NCI-H2196 (cell line): ENCODE results near the gene GPC5.

Source experiments
- DNase-seq: peaks from one replicate; lab custom pipeline; 2025; ENCODE audit not compliant: unreplicated experiment; lab: John Stamatoyannopoulos, UW

Gene GPC5

DNA sequence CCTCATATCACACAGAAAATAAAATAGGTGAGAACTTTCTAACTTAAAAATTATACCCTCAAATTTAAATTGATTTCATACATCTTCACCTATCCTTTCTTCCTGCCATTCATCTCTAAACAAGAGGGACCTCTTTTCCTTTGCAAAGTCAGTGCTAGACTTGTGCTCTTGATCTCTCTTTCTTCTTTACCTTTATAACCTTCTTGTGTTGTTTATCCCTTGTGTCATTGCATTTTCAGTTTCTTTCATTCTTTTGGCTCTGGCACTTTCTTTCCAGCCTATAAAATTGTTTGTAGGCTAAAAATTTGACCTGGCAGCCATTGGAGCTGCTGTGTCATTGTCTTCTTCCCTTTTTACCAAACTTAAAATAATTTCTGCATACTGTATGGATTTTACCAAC, 190.1 kb downstream of the GPC5 start:
- no peak for DNase-seq

DNA sequence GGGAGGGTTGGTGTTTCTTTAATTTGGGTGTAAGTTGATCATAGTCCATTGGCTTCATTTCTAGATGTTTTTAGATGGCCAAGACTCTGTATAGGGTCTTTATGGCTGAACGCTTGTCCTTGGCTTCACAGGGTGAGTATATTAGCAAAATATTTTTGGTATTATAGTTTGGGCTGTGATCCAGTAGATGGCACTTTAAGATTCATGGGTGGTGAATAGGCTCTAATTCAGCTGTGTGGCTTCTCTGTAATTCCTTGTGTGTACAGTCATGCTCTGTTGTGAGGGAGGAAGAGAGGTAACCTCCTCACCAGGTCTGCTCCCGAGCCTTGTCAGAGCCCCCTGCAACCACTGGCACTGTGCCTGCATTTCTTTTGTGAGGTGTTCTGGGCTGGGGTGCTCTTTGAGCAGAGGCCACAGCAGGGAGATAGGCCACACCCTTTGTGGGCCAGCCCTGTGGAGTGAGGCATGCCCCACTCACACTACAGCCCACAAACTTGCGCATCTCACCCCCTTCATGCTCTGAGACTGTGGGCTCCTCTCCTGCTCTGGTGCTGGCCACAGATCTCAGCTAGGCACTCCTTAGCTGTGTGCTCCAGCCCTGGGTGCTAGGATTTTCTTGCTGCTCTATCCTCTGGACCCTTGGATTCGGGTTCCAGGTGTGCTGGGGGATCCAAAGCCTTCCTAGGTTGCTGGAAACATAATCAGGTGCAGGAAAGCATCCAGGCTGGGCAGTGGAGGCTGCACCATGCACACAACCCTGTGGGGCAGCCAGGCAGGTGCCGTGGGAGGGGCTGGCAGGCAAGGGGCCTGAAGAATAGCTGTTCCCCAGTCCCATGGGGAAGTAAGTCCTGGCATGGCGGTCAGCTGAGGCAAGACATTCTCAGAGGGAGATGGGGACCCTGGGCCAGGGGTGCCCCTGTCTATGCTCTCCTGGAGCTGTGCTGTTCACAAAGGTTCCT, 193.9 kb downstream of the GPC5 start:
- no peak for DNase-seq

DNA sequence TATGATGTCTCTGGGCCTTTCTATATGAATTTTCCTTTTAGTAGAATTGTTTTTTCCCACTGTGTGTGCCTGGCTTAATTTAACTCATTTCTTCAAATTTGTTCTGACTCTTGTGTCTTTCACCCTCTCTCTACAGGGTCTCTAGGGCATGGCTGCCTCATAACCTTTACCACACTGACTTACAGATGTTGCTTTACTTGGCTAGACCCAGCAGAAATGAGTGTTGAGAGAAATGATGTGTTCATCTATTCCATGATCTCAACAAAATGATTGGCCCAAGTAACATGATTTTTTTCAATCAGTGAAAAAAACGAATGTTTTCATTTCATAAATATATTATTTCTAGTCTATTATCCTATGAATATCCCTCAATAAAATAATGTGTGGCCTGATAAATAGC, 195.0 kb downstream of the GPC5 start:
- DNase-seq, result no peak

DNA sequence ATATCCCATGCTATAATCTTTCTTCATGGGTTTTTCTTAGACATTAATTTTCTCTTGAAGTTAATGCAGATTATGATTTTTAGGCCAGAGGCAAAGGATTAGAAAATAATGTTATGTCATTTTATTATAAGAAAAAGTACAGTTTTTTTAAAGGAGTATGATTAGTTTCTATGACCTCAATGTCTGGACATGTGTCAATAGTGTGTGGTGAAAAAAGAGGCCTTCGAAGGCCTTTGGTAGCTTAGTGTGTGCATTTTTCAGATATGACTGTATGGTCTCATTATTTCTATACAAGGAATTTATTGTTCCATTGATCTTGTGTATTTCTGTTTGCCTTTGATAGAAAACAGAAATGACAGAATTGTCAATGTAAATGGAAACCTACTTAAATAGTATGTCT, 195.6 kb downstream of the GPC5 start:
- no peak for DNase-seq

DNA sequence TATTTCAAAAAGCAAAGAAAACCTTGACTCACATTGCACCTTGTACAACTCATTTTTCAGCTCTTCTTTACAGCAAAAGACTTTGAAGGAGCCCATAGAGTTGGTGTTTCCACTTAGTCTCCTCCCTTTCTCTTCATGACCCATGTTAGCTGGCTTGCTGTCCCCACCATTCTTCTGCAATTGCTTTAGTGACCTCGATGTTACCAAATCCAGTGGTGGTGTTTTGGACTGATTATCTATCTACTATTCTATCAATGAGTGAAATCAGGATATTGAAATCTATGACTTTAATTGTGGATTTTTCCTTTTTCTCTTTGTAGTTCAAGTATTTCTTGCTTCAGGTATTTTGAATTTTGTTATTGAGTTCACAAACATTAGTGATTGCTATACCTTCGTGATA, 197.3 kb downstream of the GPC5 start:
- no peak for DNase-seq

DNA sequence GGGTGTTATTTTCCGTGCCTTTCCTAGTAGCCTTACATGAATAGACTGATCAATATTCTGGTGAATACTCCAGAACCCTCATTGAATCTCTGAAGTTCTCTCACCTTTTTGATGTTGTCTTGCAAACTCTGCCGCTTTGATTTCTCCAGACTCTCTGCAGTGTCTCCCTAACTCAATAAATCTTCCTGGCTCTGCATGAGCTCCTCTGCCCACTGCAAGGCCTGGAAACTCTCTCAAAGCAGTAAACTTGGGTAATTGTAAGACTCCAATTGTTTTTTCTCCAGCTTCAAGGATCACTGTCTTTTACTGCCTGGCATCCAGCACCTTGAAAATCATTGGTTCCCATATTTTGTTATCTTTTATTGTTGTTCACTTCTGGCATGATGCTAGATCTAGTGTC, 198.4 kb downstream of the GPC5 start:
- no peak for DNase-seq

DNA sequence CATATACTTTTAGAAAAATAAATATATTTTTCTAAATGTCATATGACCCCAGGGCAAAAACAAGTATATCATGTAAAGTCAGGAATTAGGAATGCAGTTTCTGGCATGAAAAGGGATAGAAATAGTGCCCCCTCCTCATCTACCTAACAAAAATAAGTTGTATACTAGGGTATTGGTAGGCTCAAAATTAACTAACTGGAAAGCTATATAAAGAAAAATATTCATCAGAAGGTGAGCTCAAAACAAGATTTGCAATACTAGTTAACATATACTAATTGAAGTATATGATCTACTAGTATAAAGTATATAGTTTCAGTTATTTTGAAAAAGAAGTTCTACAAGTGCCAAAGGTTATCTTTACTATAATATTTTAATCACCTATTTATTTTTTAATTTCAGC, 200.2 kb downstream of the GPC5 start:
- no peak for DNase-seq

DNA sequence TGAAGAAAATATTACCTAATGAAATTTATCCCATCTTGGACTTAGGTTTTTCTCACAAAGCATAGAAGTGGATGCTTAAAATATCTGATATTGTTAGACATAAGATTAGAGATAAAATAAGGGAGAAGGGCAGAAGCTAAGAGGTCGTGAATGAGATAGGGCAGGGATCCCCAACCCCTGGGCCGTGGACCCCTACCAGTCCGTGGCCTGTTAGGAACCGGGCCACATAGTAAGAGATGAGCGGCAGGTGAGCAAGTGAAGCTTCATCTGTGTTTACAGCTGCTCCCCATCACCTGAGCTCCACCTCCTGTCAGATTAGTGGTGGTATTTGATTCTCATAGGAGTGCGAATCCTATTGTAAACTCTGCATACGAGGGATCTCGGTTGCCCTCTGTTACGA, 202.9 kb downstream of the GPC5 start:
- DNase-seq, result no peak

DNA sequence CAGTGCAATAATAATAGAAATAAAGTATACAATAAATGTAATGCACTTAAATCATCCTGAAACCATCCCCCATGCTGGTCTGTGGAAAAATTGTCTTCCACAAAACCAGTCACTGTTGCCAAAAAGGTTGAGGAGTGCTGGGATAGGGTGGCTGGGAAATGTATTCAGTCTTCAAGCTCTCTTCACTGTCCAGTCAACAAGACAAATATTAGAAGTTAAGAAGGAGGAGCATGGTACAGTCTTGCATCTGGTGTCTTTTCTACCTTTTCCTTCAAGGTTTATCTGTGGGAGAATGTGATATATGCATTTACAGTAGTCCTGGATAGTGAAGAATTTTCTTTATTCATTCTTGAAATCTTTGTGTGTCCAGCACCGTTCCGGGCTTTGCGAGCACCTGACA, 203.4 kb downstream of the GPC5 start:
- DNase-seq, result no peak

DNA sequence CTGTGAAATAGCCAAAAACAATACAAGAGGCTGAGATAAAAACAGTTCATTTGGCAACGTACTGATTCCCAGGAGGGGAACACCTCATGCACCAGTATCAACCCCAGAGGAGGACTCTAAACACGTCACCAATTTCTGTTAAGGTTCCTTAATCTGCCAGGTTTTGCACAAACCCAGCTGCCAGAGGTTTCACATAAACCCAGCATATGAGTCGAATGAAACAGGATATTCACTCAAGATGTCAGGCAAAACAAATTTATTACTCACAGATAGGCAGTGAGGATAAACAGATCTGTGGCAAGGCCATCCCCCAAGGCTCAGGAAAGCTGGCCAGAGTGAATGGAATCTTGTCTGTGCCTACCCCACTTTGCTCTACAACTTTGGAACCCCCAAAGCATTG, 210.9 kb downstream of the GPC5 start:
- DNase-seq, result no peak

DNA sequence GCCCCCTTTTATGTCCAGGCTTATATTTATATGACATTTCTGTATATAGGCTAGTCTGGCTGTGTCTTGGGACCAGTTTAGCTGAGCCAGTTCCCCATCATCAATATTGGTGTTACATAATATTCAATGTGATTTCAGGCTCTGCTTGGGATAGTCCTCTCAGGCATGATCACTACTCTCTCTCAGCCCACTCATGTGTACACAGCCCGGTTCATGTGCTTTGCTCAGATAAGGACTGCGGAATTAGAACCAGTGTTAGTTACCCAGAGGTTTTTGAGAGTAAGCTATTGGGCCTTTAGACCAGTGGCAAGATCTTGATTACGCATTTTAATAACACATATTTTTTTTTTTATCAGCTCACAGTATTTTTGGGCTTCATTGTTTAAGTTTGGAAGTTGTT, 219.9 kb downstream of the GPC5 start:
- DNase-seq, result no peak

DNA sequence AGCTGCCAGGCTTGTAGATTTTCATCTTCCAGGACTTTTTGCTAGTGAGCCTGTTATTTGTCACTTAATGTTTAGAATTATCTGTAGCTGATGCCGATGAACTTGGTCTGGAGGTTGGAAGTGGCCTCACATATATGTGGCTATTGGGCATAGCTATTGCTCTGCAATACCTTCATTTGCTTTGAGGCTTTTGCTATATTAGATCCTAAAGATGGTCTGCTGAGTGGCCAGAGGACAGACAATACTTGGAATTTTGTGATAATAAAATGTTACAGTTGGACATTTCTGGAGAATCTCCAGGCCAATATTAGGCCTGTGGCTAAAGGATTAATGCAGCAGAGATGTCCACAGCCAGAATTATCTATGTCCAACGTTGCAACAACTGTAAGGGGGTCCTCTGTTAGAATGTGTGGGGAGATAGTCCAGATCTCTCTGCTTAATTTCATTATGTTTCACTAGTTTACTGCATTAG, 222.3 kb downstream of the GPC5 start:
- no peak for DNase-seq

DNA sequence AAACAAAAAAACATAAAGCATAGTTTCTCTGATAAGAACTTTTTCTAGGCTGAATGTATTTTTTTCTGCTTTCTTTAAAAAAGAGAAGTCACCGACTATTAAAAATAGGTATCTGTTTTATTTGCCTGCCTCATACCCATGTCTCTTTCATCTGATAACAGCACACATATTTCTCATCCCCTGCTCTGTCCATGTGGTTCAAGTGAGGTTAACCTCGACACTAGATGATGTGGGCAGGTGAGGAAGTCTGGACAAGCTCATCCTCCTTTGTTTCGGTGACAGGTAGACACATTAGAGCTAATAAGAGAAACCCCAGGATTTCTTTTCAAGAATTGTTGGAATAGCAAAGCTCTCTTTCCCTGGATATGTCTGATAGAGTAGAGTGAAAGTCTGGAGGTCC, 222.7 kb downstream of the GPC5 start:
- DNase-seq, result no peak

DNA sequence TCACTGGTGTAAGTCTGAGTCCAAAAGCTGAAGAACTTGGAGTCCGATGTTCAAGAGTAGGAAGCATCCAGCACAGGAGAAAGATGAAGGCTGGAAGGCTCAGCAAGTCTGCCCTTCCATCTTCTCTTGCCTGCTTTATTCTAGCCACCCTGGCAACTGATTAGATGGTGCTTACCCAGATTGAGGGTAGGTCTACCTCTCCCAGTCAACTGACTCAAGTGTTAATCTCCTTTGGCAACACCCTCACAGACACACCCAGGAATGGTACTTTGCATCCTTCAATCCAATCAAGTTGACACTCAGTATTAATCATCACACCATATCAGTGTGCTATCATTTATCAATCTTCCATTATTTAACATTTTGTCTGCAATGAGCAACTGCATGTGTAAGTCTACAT, 223.5 kb downstream of the GPC5 start:
- no peak for DNase-seq

DNA sequence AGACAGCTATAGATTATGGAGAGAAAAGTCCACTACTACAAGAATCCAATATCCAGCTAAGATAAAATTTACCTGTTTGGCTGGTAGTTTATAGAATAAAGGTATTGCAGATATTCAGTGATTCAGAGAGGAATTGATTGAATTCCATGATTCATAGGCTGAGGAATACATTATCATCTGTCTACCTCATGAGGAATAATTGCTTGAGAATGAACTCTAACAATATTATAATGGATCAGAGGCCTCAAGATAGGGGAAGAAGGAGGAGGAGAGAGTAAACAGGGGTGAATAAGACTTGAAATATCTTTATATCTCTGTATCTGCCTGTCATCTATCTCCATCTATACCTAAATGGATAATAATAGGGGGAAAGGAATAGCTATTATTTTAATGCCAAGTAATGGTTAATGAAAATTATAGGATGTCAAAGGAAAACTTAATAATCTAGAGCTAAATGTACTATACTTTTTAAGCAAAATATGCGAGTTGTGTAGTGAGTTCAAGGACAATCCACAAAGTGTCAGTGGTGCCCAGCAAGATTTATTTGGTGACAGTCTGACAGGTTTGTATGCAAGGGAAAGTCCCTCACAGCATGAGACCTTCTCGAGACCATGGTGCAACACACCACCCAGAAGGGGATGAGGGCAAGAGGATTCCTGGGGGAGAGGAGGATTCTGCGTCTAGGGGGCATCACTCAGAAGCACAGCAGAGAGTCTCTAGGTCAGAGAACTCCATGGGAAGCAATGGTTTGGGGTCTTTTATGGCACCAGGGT, 224.5 kb downstream of the GPC5 start:
- DNase-seq, result no peak

DNA sequence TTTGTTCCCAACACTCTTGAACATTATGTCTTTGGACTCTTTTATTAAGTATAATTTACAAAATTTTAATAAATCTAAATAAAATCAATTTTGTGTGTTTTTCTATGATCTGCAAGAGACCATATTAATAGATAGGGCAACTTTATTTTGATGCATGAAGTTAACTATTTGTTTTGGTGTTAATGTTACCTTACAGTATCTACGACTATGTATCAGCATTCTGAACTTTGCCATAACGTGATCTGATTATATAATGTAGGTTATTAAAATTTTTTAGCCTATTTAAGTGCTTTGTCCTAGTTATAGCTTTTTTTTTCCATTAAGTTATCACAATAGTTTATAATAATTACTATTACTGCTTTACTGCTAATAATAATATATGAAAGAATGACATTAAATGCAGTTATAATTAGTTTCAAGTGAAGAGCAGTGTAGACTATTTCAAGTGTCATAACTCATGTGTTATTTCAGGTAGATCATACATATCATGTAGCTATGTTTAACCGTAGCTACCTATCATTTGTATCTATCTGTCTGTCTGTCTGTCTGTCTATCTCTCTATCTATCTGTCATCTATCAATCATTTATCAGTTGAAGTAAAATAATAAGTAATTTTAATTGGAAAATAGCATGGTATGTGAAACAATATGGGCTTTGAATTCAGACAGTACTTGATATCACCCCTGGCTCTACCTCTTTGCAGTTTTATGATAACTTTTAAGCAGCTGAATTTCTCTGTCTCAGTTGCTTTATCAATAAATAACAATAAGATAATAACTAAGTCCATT, 229.7 kb downstream of the GPC5 start:
- DNase-seq, result no peak

DNA sequence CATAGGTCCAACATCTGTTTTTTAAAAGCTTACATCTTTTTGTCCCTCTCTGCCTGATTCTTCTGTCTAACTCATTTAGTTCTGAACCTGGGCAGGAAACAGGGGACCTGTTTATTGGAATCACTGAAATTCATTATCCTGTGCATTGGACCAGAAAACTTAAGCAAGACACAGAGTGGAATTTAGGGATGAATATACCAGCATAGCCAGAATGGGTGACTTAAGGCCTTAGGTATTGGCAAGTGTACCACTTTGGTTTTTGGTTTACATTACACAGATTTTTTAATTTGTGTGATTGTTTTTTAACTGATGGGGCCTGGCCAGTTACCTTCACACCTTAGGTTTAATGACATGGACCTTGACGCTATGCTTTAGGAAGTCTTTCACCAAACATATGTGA, 232.5 kb downstream of the GPC5 start:
- DNase-seq, result no peak

DNA sequence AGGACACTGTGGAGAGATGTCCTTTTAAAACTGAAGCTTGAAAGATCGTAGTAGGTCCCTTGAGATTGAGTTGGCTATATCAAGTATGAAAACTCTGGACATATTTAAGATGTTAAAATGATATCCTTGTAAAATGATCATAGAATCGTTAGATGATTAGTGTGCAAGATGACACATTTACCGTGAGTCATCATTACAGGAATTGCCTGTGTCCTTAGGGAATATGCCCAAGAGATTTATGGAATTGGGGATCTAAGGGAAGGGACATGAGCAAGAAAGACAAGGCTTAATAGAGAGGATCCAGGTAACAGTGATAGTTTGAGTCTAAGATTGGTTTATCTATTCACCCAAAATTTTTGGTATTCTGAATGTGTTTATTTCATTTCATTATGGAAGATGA, 233.7 kb downstream of the GPC5 start:
- no peak for DNase-seq

DNA sequence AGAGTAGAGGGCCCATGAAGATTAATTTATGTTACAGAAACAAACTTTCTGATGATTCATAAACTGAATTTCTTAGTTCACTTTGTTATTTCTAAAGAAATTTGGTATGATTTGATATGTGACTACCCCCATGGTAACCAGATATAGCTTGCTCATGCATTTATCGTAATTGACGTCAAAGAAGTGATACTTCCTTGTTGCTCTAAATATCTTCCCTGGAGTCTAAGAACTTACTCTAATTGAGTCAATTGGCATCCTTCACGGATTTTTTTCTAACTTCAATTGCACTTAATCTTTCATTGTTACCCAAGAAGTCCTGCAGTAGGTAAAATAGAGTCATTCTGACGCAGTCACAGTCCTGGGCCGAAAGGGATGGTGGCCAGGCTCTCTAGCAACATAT, 240.9 kb downstream of the GPC5 start:
- no peak for DNase-seq

DNA sequence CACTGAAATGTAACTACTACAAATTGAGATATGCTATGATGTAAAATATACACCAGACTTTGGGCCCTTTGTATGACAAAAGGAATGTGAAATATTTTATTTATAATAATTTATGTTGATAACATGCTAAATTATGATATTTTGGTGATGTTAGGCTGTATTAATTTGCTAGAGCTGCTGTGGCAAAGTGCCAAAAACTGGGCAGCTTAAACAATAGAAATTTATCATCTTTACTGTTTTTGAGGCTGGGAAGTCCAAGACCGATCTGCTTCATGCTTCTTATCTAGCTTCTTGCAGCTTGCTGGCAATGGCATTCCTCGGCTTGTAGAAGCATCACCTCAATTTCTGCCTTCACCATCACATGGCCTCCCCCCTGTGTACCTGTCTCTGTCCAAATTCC, 245.0 kb downstream of the GPC5 start:
- DNase-seq, result no peak

DNA sequence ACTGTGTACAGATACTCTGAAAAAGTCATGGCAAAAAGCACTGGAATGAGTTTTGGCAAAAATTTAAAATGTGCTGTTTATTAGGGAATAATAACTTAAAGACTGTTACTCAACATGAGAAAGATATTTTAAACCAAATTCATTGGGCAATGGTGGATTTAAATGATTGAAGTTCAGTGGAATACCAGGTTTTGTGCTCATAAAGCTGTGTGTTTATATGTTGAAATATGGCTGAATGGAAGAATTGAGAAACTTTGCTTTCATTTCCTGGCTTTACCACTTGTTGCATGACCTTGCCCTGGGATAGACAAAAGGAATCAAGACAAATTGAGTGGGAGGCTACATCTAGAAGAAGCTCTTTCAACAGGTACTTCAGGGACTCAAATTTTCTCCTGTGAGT, 246.4 kb downstream of the GPC5 start:
- no peak for DNase-seq
